HTR-8/SVneo (cell line): Measurements from ENCODE around the gene XXYLT1.
A peak's percentile ranks its signal among the peaks of the same experiment; 100 is the strongest.
"Not testable (repeated sequence)": the region's sequence is repeated elsewhere in the genome, so short reads cannot be mapped to it uniquely, and the experiment has no call there.

Experiments
- DNase-seq: peaks from one replicate; pipeline ENCODE4 v3.0.0; 2011; ENCODE audit warnings: low spot score, mixed read lengths; ENCODE audit not compliant: insufficient read length
- FAIRE-seq: peaks from 2 replicates; lab custom pipeline; 2011; peaks lifted over from hg19 to GRCh38; lab: Jason Lieb, UNC

XXYLT1 gene

DNA sequence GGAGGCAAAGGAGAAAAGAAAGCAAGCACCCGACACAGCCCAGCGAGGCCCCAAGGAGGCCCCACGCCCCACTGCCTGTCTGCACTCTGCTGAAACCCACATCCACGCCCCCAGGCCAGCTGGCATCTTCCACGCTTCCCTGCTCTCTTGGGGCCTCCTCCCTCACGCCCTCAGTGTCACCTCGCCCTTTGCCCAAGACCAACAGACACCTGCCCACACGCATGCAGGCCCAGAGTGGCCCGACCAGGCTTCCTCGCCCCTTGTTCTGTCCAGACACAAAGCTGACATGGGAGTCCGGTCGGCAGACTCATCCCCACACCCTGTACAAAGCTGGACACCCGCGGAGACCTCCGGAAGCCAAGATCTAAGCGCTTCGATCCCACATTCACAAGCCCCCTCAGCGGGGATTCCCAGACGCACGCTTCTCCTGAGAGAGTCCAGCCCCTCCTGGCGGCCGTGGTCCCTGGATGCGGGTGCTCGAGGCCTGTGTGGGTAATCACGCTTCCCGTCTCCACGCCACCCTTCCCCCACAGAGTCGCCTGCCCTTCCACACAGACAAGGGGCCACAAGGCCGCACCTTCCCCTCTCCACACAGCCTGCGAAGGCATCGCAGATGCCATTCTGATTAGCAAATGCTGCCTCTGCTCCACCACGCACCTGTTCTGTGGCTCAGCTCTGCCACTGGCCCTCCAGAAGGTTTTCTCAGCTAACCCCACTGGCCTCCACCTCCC, 176.6 kb downstream of the XXYLT1 start:
- FAIRE-seq = no peak
- DNase-seq = no peak

DNA sequence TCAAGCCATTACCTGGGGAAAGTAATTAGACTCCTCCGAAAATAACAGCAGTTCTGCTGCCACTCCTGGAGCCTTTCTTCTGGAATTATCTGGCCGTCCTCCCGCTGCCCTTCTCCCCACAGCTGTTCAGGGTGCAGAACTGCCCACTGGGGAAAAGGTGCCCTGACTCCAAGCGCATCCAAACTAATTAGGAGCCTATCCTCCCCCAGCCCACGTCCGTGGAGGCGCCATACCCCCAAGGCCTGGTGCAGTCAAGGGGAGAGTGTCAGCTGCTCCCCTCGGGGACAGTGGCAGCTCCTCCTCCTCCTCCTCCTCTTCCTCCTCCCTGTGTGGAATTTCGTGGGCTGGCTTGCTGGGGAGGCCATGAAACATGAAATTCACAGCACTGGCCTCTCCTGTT, 177.2 kb downstream of the XXYLT1 start:
- FAIRE-seq (no peak), DNase-seq (no peak)

- not testable (repeated sequence) for DNase-seq, FAIRE-seq
These were observed 182.9 kb downstream of the XXYLT1 start for GRCh38 chr3:195087840-195088601.

- DNase-seq = no peak
- FAIRE-seq = no peak
These were observed 183.6 kb downstream of the XXYLT1 start for GRCh38 chr3:195087328-195087727.

GRCh38 chr3:195086885-195087284, 184.1 kb downstream of the XXYLT1 start:
- FAIRE-seq (no peak), DNase-seq (no peak)

GRCh38 chr3:195086341-195086740, 184.6 kb downstream of the XXYLT1 start:
- FAIRE-seq (no peak), DNase-seq (no peak)

GRCh38 chr3:195085356-195086130, 185.4 kb downstream of the XXYLT1 start:
- DNase-seq (no peak), FAIRE-seq (no peak)

DNA sequence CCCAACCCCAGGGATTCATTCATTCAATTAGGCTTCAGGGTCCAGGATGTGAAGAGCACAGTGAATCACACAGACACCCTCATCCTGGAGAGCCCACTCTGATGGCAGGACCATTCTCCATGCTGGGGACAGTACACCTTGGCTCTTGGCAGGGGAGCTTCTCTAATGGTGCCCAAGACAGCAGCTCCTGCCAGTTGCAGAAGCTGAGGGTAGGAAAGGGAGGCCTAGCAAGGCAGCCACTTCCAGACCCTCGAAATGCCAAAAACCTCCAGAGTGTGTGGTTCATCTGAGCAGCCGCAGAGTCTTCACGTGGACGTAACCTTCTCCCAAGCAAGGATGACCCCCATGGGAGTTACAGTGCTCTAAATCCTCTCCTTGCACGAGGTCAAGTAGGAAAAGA, 186.2 kb downstream of the XXYLT1 start:
- no peak for DNase-seq
- FAIRE-seq = no peak

DNA sequence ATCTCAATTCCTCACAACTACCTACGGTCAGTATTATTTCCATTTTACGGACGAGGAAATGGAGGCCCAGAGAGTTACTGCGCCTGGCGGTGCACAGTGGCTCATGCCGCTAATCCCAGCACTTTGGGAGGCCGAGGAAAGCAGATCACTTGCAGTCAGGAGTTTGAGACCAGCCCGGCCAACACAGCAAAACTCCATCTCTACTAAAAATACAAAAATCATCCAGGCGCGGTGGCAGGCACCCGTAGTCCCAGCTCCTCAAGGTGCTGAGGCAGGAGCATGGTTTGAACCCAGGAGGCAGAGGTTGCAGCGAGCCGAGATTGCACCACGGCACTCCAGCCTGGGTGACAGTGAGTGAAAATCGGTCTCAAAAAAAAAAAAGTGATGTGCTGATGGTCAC, 187.3 kb downstream of the XXYLT1 start:
- DNase-seq (no peak), FAIRE-seq (no peak)

DNA sequence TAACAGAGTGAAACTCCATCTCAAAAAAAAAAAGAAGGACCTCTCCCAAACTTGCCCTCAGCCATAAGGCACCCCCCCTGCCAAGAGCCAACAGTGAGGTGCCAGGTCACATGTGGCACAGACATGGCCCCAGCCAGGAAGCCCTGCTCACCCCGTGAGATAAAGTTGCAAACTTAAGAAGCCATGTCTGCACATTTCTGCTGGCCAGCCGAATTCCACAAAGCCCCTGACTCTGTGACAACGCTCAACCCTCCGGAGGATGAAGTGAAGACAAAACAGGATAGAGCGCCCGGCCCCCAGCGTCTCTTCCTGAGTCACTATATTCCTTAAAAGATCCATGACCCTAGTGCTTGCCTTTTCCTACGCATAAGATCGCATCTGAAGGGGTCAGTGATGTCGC, 188.1 kb downstream of the XXYLT1 start:
- FAIRE-seq = no peak
- no peak for DNase-seq

DNA sequence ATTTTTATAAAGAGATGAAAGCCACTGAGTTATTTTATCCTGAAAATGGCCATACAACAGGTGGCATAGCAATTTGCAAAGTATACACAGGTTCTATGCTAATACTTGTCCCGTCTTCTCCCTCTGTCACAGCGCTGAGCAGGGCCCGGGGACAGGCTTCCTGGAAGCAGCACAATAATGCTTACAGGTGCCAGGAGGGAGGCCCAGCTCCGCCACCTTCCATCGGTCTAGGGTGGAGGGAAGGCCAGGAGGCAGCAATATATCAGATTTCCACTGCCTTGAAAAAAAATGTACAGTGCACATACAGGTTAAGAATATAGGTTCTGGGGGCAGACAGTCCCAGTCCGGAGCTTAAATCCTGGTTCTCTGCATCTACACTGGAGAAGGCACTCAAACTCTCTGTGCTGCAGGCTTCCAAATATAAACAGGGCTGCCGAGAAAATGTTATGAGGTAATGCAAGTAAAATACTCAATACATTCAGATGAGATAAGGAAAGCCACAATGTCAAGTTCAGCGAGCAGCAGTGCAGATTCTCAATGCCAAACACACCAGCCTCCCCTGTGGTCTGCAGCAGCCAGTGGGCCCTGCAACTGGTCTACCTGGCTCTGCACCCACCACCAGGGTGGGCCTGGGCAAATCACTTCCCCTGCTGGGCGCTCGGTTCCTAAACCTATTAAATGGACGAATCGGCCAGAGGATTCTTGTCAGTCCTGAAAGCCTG, 189.6 kb downstream of the XXYLT1 start:
- DNase-seq (no peak), FAIRE-seq (no peak)

DNA sequence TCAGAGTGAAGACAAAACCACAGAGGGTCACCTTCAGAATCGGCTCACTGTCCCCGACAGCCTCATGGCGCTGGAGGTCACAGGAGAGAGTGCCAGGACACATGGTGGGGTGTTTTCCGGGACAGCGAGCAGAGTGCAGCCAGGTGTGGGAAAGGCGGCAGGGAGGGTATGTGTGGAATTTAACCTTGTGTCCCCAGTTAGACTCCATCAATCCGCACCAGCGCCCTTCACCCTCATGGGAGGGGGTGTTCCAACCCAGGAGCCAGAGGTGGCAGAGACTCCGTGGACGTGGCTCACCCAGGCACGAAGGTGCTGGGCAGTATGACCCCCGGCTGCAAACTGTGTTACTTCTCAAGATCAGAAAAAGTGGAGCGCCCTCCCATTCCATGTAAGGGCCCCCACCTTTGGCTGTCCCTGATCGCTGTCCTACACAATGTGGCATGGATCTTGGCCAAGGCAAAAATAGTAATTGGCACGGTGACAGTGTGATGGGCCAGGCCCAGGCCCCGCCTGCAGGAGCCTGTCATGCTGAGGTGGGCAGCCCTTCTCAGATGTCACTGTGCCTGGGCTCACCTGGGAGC, 190.3 kb downstream of the XXYLT1 start:
- DNase-seq (no peak), FAIRE-seq (no peak)

- peak; percentile 9 for FAIRE-seq
- no peak for DNase-seq
These were observed 190.8 kb downstream of the XXYLT1 start for GRCh38 chr3:195080125-195080524.

DNA sequence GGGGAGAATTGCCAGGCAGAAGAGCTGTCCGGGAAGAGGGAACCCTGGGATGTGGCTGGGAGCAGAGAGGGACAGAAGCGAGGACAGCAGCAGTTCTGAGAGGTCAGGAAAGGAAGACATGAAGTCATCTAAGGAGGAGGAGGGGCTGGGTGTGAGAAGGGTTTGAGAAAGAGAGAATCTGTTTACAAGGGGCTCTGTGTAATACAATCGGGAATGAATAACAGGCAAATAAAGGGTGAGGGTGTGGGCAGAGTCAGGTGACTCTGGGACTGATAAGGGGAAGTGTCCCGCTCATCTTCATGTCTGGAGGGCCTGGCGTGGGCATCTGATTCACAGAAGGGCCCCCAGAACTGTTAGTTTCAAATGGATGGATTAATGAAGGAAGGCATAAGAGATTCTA, 191.3 kb downstream of the XXYLT1 start:
- FAIRE-seq (no peak), DNase-seq (peak; percentile 38)

GRCh38 chr3:195078891-195079440, 192.0 kb downstream of the XXYLT1 start:
- peak; percentile 69 for FAIRE-seq
- DNase-seq = no peak

- FAIRE-seq (no peak), DNase-seq (no peak)
These were observed 193.1 kb downstream of the XXYLT1 start for GRCh38 chr3:195077611-195078540.

DNA sequence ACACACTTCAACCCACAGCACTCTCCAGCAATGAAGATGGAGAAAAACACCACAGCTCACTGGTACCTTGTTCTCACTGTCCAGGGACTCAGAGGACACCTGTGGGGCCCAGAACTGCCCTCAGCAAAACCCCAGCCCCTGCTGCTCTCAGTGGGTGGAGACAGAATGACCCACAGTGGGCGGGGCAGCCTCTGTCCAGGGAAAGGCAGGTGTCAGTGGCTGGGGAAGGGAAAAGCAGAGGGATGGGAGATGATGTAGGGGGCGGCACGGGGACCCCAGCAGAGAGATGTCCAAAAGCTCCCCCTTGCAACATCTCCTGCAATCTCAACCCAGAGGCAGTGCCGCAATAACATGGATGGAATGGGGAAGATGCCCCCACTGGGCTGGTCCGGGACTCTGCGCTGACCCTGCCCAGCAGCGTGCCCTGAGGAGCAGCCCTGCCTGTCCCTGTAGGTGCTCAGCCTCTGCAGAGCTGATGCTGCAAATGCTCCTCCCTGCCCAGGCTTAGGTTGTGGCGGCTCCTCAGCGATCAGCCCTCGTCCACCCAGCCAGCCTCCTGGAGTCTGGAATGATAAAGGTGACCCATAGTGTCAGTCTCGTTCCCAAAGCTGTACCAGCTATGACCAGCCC, 193.9 kb downstream of the XXYLT1 start:
- no peak for FAIRE-seq
- no peak for DNase-seq
